HG03097 (cell line): ENCODE data around the gene SMARCA2.

ENCODE experiments used
- ATAC-seq: cut with Tn5 transposase; IDR thresholded peaks from one replicate; pipeline ENCODE4 v1.9.1; 2021; ENCODE audit not compliant: unreplicated experiment, low FRiP score

The SMARCA2 gene

DNA sequence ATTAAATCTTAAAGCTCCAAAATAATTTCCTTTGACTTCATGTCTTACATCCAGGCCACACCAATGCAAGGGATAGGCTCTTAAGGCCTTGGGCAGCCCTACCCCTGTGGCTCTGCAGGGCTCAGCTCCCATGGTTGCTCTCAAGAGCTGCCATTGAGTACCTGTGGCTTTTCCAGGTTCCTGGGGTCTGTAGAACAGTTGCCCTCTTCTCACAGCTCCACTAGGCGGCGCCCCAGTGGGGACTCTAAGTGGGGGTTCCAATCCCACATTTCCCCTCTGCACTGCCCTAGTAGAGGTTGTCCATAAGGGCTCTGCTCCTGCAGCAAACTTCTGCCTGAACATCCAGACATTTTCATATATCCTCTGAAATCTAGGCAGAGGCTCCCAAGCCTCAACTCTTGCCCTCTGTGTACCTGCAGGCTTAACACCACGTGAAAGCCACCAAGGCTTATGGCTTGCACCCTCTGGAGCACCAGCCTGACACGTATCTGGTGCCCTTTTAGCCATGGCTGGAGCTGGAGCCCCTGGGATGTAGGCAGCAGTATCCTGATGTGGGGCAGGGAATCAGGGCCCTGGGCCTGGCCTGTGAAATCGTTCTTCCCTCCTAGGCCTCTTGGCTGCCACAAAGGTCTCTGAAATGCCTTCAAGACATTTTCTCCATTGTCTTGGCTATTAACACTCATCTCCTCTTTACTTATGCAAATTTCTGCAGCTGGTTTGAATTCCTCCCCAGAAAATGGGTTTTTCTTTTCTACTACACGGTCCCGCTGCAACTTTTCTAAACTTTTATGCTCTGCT lies 185.1 kb downstream of the SMARCA2 start:
- no peak for ATAC-seq

GRCh38 chr9:2208465-2208864 lies 193.3 kb downstream of the SMARCA2 start:
- no peak for ATAC-seq

DNA sequence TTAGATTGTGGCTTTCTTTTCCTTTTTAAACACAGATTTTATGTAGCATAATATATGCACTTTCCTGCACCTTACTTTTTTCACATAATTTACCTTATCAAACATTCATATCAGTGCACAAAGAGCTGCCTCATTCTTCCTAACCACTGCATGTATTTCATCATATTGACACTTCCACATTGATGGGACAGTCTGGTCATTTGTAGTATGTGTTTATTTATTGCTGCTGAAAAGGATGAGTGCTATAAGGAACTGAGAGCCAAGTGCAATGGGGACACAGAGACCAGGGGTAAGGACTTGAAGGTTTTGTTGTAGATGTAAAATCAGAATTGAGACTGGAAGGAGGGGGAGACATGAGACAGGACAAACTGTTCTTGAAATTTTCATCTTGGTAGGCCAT lies 193.8 kb downstream of the SMARCA2 start:
- ATAC-seq, result no peak

- no peak for ATAC-seq
Measured at GRCh38 chr9:2209400-2209799, 194.3 kb downstream of the SMARCA2 start.

DNA sequence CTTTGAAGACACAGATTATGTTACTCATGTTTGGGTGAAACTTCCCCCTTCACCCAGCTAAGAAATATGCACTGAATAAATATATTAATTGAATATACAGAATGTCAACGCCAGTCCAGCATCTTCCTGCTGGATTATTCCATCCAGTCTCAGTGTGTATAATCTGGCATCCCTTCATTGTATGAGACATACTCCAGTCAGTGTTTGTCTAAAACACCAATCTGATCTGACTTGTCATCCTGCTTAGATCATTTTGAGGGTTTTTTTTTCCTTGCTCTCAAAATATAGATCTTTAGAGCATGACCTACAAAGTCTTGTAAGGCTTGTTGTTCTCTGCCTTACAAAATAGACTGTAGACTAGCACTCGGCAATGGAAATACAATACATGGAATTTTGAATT lies 195.1 kb downstream of the SMARCA2 start:
- no peak for ATAC-seq

DNA sequence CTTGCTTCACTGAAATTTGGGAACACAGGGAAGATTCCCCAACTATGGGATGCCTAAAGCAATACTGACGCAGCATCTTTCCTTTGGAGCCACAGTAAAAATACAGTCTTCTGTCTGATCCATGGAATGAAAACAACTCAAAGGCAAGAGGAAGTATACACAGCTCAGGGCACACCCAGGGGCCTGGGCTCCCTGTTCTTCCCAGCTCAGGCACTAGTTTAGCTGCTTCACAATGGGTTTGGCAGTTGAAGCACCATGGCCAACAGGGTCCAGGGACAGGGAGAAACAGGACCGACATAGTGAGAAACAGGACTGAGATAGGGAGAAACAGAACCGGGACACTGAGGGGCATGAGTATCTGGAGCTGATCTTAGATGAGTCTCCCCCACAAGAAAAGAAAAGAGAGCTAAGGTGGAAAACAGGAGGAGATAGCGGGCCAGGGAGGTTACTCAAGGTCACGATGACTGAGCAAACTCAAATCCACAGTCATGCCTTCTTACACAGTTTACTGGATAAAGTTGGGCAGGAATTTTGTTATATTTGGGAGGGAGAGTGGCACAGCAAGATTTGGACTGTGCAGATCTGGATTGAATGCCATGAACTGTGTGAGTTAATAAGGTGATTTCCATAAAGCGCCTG lies 198.8 kb downstream of the SMARCA2 start:
- no peak for ATAC-seq

GRCh38 chr9:2214707-2215106 lies 199.6 kb downstream of the SMARCA2 start:
- ATAC-seq, result no peak

DNA sequence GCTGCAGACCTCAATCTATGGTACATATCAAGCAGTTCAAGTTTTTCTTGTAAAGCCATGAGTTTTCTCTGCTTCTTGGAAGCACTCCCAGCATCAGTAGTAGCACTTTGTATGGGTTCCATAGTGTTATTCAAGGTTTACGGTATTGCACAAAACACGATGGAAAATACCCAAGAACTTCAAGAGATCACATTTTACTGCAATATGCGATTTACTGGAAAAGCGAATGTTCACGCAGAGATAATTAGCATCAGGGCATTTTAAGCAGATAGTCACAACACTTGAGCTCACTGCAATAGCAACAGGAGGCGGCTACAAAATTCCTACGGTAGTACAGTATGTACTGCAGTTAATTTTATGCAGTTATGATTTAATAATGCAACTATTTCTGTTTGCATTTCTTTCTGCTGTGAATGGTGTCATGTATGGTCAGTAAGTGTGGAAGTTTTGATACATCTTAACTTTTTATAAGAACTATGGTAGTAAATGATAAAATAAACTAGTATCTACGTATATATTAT lies 200.8 kb downstream of the SMARCA2 start:
- no peak for ATAC-seq

GRCh38 chr9:2216591-2216990 lies 201.4 kb downstream of the SMARCA2 start:
- no peak for ATAC-seq

DNA sequence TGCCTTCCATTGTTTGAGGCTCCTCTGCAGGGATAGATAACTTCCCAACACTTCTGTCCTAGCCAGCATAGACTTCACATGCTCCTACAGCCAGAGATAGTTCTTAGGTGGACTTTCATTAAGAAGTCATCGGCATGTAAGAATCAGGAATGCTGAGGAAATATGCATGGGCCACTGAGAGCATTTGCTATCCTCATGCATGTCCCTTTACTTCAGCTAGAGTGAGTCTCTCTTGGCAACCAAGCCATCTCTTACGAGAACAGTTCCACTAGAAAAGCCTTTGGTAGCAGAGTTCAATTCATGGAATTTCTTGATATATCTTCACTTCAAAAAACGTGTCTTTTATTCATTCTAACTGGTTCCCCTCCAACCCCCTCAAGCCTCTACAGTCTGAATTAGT lies 202.4 kb downstream of the SMARCA2 start:
- no peak for ATAC-seq

GRCh38 chr9:2220036-2220435 lies 204.9 kb downstream of the SMARCA2 start:
- no peak for ATAC-seq

- no peak for ATAC-seq
Measured at GRCh38 chr9:2227144-2227867, 212.2 kb downstream of the SMARCA2 start.

DNA sequence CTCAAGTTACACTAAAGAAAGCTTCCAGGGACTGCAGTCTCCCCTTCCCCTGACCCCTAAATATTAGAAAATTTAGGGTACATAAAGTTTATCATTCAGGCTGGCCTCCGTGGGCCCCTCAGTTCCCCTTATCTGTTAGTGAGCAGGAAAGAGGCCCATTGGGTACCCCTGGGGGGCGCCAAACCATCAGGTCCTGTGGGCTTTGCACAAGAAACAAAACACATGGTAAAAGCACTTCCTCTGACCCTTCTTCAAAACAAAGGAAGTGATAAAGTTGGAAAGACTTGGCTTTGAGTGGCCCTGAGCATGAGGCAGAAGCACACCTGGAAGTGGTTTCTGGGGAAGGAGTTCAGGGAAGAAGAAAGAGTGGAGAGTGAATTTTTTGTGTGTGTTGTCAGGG lies 213.0 kb downstream of the SMARCA2 start:
- ATAC-seq, result no peak

DNA sequence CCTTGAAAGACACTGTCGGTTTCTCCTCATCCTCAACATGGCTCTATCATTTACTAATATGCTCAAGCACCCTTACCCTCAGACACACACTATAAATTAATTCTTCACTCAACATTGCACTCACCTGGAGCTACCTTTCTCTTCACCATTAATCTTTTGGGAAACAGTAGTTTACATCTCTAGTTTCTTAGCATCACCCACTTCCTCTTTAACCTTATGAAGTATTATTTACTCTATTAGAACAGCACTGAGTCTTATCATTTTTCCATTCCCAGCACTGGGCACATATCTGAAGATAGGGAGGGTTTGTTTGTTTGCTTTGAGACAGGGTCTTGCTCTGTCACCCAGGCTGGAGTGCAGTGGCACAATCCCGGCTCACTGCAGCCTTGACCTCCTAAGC lies 213.5 kb downstream of the SMARCA2 start:
- ATAC-seq, result no peak

DNA sequence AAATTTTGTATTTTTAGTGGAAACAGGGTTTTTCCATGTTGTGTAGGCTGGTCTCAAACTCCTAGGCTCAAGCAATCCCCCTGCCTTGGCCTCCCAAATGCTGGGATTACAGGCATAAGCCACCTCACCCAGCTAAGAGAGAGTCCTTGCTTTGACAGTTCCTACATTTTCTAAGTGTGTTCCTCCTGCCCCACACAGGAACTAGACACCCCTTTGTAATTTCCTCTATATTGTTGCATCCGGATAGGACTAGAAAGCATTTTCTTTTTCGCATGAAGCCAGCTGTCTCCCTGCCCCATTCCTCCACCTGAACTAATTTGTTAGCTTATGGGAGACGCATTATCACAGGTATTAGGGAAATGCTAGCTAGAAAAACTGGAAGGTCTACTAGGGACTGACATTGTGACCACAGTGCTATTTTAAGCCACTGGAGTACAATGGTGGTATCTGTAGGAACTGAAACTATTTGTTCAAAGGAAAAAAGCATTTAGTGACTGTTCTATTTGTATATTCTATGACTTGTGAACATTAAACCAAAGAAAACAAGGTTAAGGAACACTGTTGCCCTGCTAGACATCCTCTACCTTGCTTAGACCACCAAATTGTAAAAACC lies 214.1 kb downstream of the SMARCA2 start:
- peak; percentile 65 for ATAC-seq

DNA sequence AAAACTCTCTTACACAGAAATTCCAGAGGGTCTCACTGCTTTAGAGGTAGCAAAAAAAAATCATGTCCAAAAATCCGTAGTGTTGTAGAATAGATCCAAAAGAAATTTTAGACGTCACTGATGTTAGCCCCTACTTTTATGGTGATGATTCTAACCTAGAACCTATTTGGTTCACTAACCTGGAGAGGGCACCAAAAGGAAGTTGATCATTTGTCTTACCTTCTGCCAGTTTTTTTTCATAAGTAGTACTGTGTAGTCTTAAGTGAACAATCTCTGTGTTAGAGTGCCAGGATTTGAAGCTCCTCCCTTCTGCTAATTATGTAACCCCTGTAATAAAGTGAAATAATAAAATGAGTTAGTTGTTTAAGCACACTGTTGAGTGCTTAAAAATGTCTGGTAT lies 215.2 kb downstream of the SMARCA2 start:
- ATAC-seq, result no peak

- no peak for ATAC-seq
Measured at GRCh38 chr9:2231101-2231500, 216.0 kb downstream of the SMARCA2 start.

GRCh38 chr9:2231829-2232228 lies 216.7 kb downstream of the SMARCA2 start:
- no peak for ATAC-seq

DNA sequence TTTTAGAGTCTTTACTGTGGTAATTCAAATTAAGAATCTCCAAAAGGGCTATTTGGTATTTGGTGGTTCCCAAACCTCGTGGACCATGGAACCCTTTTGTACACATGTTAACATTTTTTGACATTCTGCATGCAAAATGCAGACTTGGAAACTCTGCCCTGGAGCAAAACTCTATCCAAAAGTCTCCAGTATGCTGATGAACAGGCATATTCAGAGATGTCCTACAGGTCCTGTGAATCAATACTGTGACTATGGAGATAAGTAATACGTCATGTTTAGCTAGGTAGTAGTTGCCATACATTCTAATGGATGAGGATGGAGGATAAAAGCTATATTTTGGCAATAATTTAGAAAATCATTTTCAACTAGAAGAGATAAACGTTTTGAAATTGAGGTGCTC lies 218.1 kb downstream of the SMARCA2 start:
- no peak for ATAC-seq

DNA sequence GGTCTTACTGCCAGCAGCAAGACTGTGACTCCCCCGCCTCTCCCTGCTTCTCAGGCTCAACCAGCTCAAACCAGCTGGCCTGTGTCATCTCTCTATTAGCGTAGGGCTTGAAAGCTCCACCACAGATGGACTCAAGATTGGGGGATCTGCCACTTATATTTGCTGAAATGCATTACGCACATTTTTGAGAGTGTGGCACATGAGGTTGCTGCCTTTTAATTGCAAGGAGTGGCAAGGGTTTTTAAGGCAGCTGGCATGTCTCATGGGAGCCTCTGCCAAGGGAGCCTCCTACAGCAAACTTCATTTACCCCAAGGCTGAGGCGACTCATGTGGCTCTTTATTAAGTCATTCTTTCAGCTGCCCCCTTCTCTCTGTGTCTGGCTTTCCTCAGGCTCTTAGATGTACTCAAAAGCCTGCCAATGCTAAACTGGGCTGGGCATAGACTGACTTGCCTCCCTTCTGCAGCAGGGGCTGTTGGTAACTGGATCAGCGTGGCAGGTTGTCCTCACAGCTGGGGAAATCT lies 219.3 kb downstream of the SMARCA2 start:
- no peak for ATAC-seq

- ATAC-seq, result no peak
Measured at GRCh38 chr9:2235623-2236022, 220.5 kb downstream of the SMARCA2 start.
